IMR-90 (cell line): Measurements from ENCODE around the gene ANKRD52. TPM values are rescaled to one million over a fixed set of nuclear protein-coding genes. Genes with fewer than 3 reads are reported as not detected.

Experiments
- ATAC-seq: fragments of 200-7000 bp; cut with Tn5 transposase; 2 replicates; pipeline ENCODE4 v1.9.1; 2020; ENCODE audit warnings: low read depth, mild to moderate bottlenecking, moderate library complexity
- BruUV-seq: library from RNA; stranded (reverse); fragments of 400-500 nt; replicated peaks from 2 replicates; lab custom pipeline; 2021; lab: Mats Ljungman, UMichigan
- CTCF ChIA-PET: fragments of 300-600 bp; formaldehyde crosslinking; extraction: SDS; loops from one replicate; lab custom pipeline; 2021; ENCODE audit warnings: antibody characterized with exemption; lab: Yijun Ruan, JAX
- POLR2A ChIA-PET: fragments of 300-600 bp; sonication (Branson Sonifier 250); formaldehyde crosslinking; loops from one replicate; lab custom pipeline; 2022; ENCODE audit warnings: antibody characterized with exemption; ENCODE audit not compliant: unreplicated experiment; lab: Charles Lee
- DNase-seq: peaks from one replicate; pipeline ENCODE4 v3.0.0; 2013
- H2AFZ ChIP-seq: replicated peaks from 2 replicates; pipeline ENCODE3; 2013; ENCODE audit warnings: low read length, mild to moderate bottlenecking; ENCODE audit not compliant: poor library complexity
- H2AK5ac ChIP-seq: 2 replicates; pipeline ENCODE4 v1.6.1; 2013; ENCODE audit warnings: low read depth, low read length, inconsistent platforms
- H2AK9ac ChIP-seq: replicated peaks from 2 replicates; pipeline ENCODE3; 2013; ENCODE audit warnings: mild to moderate bottlenecking, low read depth, low read length, moderate library complexity; ENCODE audit not compliant: poor library complexity
- H2BK120ac ChIP-seq: 2 replicates; pipeline ENCODE4 v1.6.1; 2013; ENCODE audit warnings: low read depth, low read length, inconsistent platforms
- H2BK15ac ChIP-seq: 3 replicates; pipeline ENCODE4 v1.6.1; 2013; ENCODE audit warnings: low read depth, low read length, inconsistent platforms
- H2BK20ac ChIP-seq: 2 replicates; pipeline ENCODE4 v1.6.1; 2013; ENCODE audit warnings: low read depth, mild to moderate bottlenecking, inconsistent platforms, low read length, moderate library complexity
- H2BK5ac ChIP-seq: 2 replicates; pipeline ENCODE4 v1.6.1; 2013; ENCODE audit warnings: mild to moderate bottlenecking, low read depth, low read length, inconsistent platforms; ENCODE audit not compliant: poor library complexity, severe bottlenecking
- H3K14ac ChIP-seq: replicated peaks from 2 replicates; pipeline ENCODE4 v1.6.1; 2013; ENCODE audit warnings: low read depth, low read length, inconsistent platforms
- H3K18ac ChIP-seq: 2 replicates; pipeline ENCODE4 v1.6.1; 2013; ENCODE audit warnings: low read depth, low read length, control low read depth
- H3K23ac ChIP-seq: 2 replicates; pipeline ENCODE4 v1.6.1; 2013; ENCODE audit warnings: low read depth, low read length, inconsistent platforms
- H3K27ac ChIP-seq: 2 replicates; pipeline ENCODE4 v1.5.1; 2013; ENCODE audit warnings: mild to moderate bottlenecking, control low read depth, low read length; ENCODE audit not compliant: insufficient read depth
- H3K27me3 ChIP-seq: 2 replicates; pipeline ENCODE4 v1.6.1; 2013; ENCODE audit warnings: low read length; ENCODE audit not compliant: control insufficient read depth, insufficient read depth
- H3K36me3 ChIP-seq: 2 replicates; pipeline ENCODE4 v1.6.1; 2013; ENCODE audit warnings: low read length, mixed read lengths; ENCODE audit not compliant: control insufficient read depth, insufficient read depth
- H3K4ac ChIP-seq: 2 replicates; pipeline ENCODE4 v1.6.1; 2013; ENCODE audit warnings: low read depth, low read length, inconsistent platforms
- H3K4me1 ChIP-seq: 2 replicates; pipeline ENCODE4 v1.6.1; 2013; ENCODE audit warnings: low read length, mixed read lengths; ENCODE audit not compliant: control insufficient read depth, insufficient read depth
- H3K4me2 ChIP-seq: 2 replicates; pipeline ENCODE4 v1.6.1; 2013; ENCODE audit warnings: low read depth, mild to moderate bottlenecking, control low read depth, low read length, moderate library complexity
- H3K4me3 ChIP-seq: 2 replicates; pipeline ENCODE4 v1.5.1; 2013; ENCODE audit warnings: low read depth, mild to moderate bottlenecking, control low read depth, low read length, moderate library complexity; ENCODE audit not compliant: insufficient read depth
- H3K56ac ChIP-seq: 2 replicates; pipeline ENCODE4 v1.6.1; 2013; ENCODE audit warnings: low read length, inconsistent platforms; ENCODE audit not compliant: insufficient read depth; ENCODE audit errors: extremely low read depth
- H3K79me1 ChIP-seq, 2 experiments: 2 replicates each; pipeline ENCODE4 v1.6.1; 2013; ENCODE audit warnings: low read length in 2 of 2, inconsistent platforms in 1 of 2, low read depth in 1 of 2
- H3K9ac ChIP-seq: 2 replicates; pipeline ENCODE4 v1.6.1; 2013; ENCODE audit warnings: low read depth, low read length, control low read depth
- H3K9me1 ChIP-seq: 2 replicates; pipeline ENCODE4 v1.6.1; 2013; ENCODE audit warnings: low read length, inconsistent platforms; ENCODE audit not compliant: insufficient read depth
- H3K9me3 ChIP-seq: 2 replicates; pipeline ENCODE4 v1.6.1; 2013; ENCODE audit warnings: low read length; ENCODE audit not compliant: control insufficient read depth, insufficient read depth
- H4K20me1 ChIP-seq: 2 replicates; pipeline ENCODE4 v1.6.1; 2013; ENCODE audit warnings: low read length, inconsistent platforms; ENCODE audit not compliant: insufficient read depth
- H4K5ac ChIP-seq: 2 replicates; pipeline ENCODE4 v1.6.1; 2013; ENCODE audit warnings: mild to moderate bottlenecking, low read depth, low read length, control low read depth
- H4K8ac ChIP-seq, 2 experiments: 2 replicates each; pipeline ENCODE4 v1.6.1; 2013; ENCODE audit warnings: low read depth in 2 of 2, low read length in 2 of 2, control low read depth in 1 of 2, inconsistent platforms in 1 of 2
- H4K91ac ChIP-seq: 2 replicates; pipeline ENCODE4 v1.6.1; 2013; ENCODE audit warnings: low read depth, low read length, inconsistent platforms; ENCODE audit not compliant: insufficient read depth
- BHLHE40 ChIP-seq: fragments of 150-350 bp; IDR thresholded peaks from 2 replicates; pipeline ENCODE4 v1.6.1; 2016; ENCODE audit warnings: mild to moderate bottlenecking, low read depth, low read length
- CEBPB ChIP-seq: IDR thresholded peaks from 2 replicates; pipeline ENCODE4 v1.6.1; 2012; ENCODE audit warnings: low read depth, low read length, improper control_type of control experiment
- CHD1 ChIP-seq: IDR thresholded peaks from 2 replicates; pipeline ENCODE4 v1.6.1; 2012; ENCODE audit warnings: low read depth, low read length, improper control_type of control experiment
- FOS ChIP-seq: fragments of 150-350 bp; IDR thresholded peaks from 2 replicates; pipeline ENCODE4 v1.6.1; 2016; ENCODE audit warnings: low read depth, low read length
- MAZ ChIP-seq: IDR thresholded peaks from 2 replicates; pipeline ENCODE4 v1.6.1; 2012; ENCODE audit warnings: low read depth, mild to moderate bottlenecking, low read length, improper control_type of control experiment, moderate library complexity, borderline replicate concordance
- MXI1 ChIP-seq: IDR thresholded peaks from 2 replicates; pipeline ENCODE4 v1.6.1; 2012; ENCODE audit warnings: low read depth, mild to moderate bottlenecking, low read length, moderate library complexity, borderline replicate concordance
- NFE2L2 ChIP-seq: fragments of 150-350 bp; IDR thresholded peaks from 2 replicates; pipeline ENCODE4 v1.6.1; 2016; ENCODE audit warnings: low read depth, mild to moderate bottlenecking, low read length
- POLR2A ChIP-seq: IDR thresholded peaks from 2 replicates; pipeline ENCODE4 v1.6.1; 2012; ENCODE audit warnings: mild to moderate bottlenecking, low read depth, low read length
- RAD21 ChIP-seq: IDR thresholded peaks from 2 replicates; pipeline ENCODE4 v1.6.1; 2012; ENCODE audit warnings: low read length, improper control_type of control experiment
- RCOR1 ChIP-seq: IDR thresholded peaks from 2 replicates; pipeline ENCODE4 v1.6.1; 2012; ENCODE audit warnings: mild to moderate bottlenecking, low read length, improper control_type of control experiment; ENCODE audit not compliant: insufficient replicate concordance
- RFX5 ChIP-seq: IDR thresholded peaks from 2 replicates; pipeline ENCODE4 v1.8.0; 2012; ENCODE audit warnings: low read depth, mild to moderate bottlenecking, low read length, moderate library complexity
- SMC3 ChIP-seq: fragments of 150-350 bp; IDR thresholded peaks from 2 replicates; pipeline ENCODE4 v1.6.1; 2016; ENCODE audit warnings: low read depth, mild to moderate bottlenecking, antibody characterized with exemption, low read length, moderate library complexity
- WGBS, 2 experiments: methylation state at CpG; one replicate each; pipeline versions ENCODE4 v1.1.5 to v1.1.7; 2013; ENCODE audit warnings: missing lambda C conversion rate in 2 of 2; ENCODE audit not compliant: insufficient read length in 1 of 2; ENCODE audit errors: extremely low coverage in 2 of 2; 5-methylcytosine and 5-hydroxymethylcytosine counted together
- dilution Hi-C: fragments of 300-500 bp; cut with HindIII; formaldehyde crosslinking; loops from one replicate; pipeline ENCODE4 v1.14.3; 2018; ENCODE audit warnings: low sequenced_read_pairs; ENCODE audit not compliant: unreplicated experiment
- in situ Hi-C: fragments of 300-500 bp; cut with MboI; formaldehyde crosslinking; loops from 3 replicates; pipeline ENCODE4 v1.14.3; 2019; ENCODE audit warnings: low sequenced_read_pairs, inconsistent platforms, mixed read lengths
- intact Hi-C: fragments of 100-400 bp; cut with micrococcal nuclease; formaldehyde crosslinking; loops from 2 replicates; pipeline ENCODE4 v1.10.0; 2022
- polyA plus RNA-seq, 3 experiments: library from polyadenylated mRNA; depleted of rRNA; stranded (reverse); fragments of >200 nt; gene quantifications; 2 replicates each; pipeline ENCODE4 v1.2.3, GENCODE V29; 2012; ENCODE audit warnings: low replicate concordance in 1 of 3
- total RNA-seq: library from RNA; depleted of rRNA; stranded (reverse); fragments of >200 nt; gene quantifications from 2 replicates; pipeline ENCODE4 v1.2.3, GENCODE V29; 2012
- TF ChIP-seq, protein P1 (sequence below): fragments of 150-350 bp; IDR thresholded peaks from 2 replicates; pipeline ENCODE4 v1.6.1; 2017; ENCODE audit warnings: mild to moderate bottlenecking, antibody characterized with exemption, low read length, low read depth
- TF ChIP-seq, protein P2 (sequence below): conservative IDR thresholded peaks from 2 replicates; pipeline ENCODE4 v1.5.1; 2012; ENCODE audit warnings: mild to moderate bottlenecking, low read depth, low read length, improper control_type of control experiment

The ANKRD52 gene
- total and polyA plus RNA-seq, 2 of the 4 experiments (the other 2 are of a cell fraction) = 15.4 to 35.9 TPM

DNA sequence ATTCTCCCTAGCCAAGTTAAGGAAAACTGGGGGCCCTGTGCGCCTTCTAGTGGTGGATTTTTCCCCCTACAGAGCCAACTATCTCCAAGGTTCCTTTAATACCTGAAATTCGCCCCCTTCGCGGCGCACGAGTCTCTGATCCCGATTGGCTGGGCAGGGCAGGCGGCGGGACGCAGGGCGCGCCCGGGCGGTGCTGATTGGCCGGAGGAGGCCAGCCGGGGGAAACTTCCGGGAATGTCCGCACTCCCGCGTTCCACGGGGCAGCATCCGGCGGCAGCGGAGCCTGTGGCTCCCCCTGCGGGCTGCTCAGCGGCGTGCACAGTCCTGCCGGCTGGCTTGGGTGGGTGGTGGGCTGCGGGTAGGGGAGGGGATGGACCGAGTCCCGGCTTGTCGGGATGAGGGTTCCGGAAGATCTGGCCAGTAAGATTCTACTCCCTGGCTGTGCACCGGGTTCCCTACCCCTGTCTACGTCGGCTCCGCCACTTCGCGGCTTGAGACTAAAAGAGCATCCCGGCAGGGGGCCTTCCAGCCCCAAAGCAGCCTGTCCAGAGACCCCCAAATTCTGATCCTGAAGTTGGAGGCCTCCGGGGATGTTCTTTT lies 34.0 kb downstream of the ANKRD52 start, which contains the start of gene NABP2:
TSS of gene NABP2 (plus strand) at position 241 of the 600 bp plus-strand sequence. CDS start 515 bp downstream, outside the sequence.
- ATAC-seq (peak; percentile 76), DNase-seq (peak; percentile 96)
- in situ Hi-C loops = no loop called here
- no TSS peak for BruUV-seq
- peaks cover 6% of the 10 kb centered on the region; the same call in 1 of the 2 replicates for H3K36me3 ChIP-seq
- H3K4me2 ChIP-seq = peak within 1 kb of the TSS; percentile 98
- peak within 1 kb of the TSS; percentile 92 for H2AFZ ChIP-seq
- peaks cover 4% of the 10 kb centered on the region; the same call in 1 of the 2 replicates for H3K4me1 ChIP-seq
- intact Hi-C loops = loop anchor here (1.0 kb wide), 3 partner anchors 27 to 105 kb away; no protein-coding TSS in a partner anchor
- no peaks in the 10 kb centered on the region for H4K20me1 ChIP-seq
- H3K9me1 ChIP-seq = peaks cover 13% of the 10 kb centered on the region
- peak within 1 kb of the TSS; percentile 79 for H3K9ac ChIP-seq
- H4K91ac ChIP-seq = peak within 1 kb of the TSS; percentile 87
- H3K23ac ChIP-seq = peak within 1 kb of the TSS; percentile 88
- H3K18ac ChIP-seq = peak within 1 kb of the TSS; percentile 7; the same call in 1 of the 2 replicates
- peak within 1 kb of the TSS; percentile 92 for H3K4ac ChIP-seq
- CTCF ChIA-PET = no interaction called here
- peak within 1 kb of the TSS; percentile 63; the same call in 2 of the 3 replicates for H2BK15ac ChIP-seq
- WGBS, 2 experiments = no CpG with 5 or more reads among the region's 41 CpGs
- peaks cover 19 to 41% of the 10 kb centered on the region in 2 experiments for H3K79me1 ChIP-seq
- dilution Hi-C loops = no loop called here
- H3K4me3 ChIP-seq = peak within 1 kb of the TSS; percentile 63
- POLR2A ChIA-PET = no interaction called here
- peak within 1 kb of the TSS; percentile 88 for H2AK5ac ChIP-seq
- H2AK9ac ChIP-seq = peak within 1 kb of the TSS; percentile 88
- peak within 1 kb of the TSS; percentile 90 to 94 for H4K8ac ChIP-seq
- peak within 1 kb of the TSS; percentile 27; the same call in 1 of the 2 replicates for H2BK20ac ChIP-seq
- peak within 1 kb of the TSS; percentile 70; the same call in 1 of the 2 replicates for H2BK120ac ChIP-seq
- H3K27me3 ChIP-seq = no peaks in the 10 kb centered on the region
- H2BK5ac ChIP-seq = peak within 1 kb of the TSS; percentile 74
- peak within 1 kb of the TSS; percentile 73 for H3K27ac ChIP-seq
- peak within 1 kb of the TSS; percentile 87 for H3K14ac ChIP-seq
- peak within 1 kb of the TSS; percentile 73 for H3K56ac ChIP-seq
- no peaks in the 10 kb centered on the region for H3K9me3 ChIP-seq
- H4K5ac ChIP-seq = peak within 1 kb of the TSS; percentile 65
- TF ChIP-seq MAZ = peak; percentile 51
- TF ChIP-seq CHD1 = no peak
- no peak; the same call in none of the 2 replicates for TF ChIP-seq RAD21
- peak; percentile 22; the same call in 1 of the 2 replicates for TF ChIP-seq BHLHE40
- no peak for TF ChIP-seq POLR2A
- TF ChIP-seq, protein P1, sequence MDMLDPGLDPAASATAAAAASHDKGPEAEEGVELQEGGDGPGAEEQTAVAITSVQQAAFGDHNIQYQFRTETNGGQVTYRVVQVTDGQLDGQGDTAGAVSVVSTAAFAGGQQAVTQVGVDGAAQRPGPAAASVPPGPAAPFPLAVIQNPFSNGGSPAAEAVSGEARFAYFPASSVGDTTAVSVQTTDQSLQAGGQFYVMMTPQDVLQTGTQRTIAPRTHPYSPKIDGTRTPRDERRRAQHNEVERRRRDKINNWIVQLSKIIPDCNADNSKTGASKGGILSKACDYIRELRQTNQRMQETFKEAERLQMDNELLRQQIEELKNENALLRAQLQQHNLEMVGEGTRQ = peak; percentile 81
- TF ChIP-seq CEBPB = no peak
- TF ChIP-seq MXI1 = peak; percentile 67; the same call in 1 of the 2 replicates
- TF ChIP-seq RFX5 = 0 out of 2 replicates have a peak, but pooled peaks have one; percentile 51
- TF ChIP-seq RCOR1 = no peak
- no peak; the same call in 1 of the 2 replicates for TF ChIP-seq FOS
- TF ChIP-seq, protein P2, sequence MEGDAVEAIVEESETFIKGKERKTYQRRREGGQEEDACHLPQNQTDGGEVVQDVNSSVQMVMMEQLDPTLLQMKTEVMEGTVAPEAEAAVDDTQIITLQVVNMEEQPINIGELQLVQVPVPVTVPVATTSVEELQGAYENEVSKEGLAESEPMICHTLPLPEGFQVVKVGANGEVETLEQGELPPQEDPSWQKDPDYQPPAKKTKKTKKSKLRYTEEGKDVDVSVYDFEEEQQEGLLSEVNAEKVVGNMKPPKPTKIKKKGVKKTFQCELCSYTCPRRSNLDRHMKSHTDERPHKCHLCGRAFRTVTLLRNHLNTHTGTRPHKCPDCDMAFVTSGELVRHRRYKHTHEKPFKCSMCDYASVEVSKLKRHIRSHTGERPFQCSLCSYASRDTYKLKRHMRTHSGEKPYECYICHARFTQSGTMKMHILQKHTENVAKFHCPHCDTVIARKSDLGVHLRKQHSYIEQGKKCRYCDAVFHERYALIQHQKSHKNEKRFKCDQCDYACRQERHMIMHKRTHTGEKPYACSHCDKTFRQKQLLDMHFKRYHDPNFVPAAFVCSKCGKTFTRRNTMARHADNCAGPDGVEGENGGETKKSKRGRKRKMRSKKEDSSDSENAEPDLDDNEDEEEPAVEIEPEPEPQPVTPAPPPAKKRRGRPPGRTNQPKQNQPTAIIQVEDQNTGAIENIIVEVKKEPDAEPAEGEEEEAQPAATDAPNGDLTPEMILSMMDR = peak; percentile 74
- TF ChIP-seq NFE2L2 = no peak
- TF ChIP-seq SMC3 = peak; percentile 67
